HepG2 (cell line): ENCODE measurements around the gene FNDC10. TPM values are rescaled to one million over a fixed set of nuclear protein-coding genes. Genes with fewer than 3 reads are reported as not detected.
A peak's percentile ranks its signal among the peaks of the same experiment; 100 is the strongest.

ENCODE experiments used
- AKAP8 ChIP-seq: sonication (generic); formaldehyde crosslinking; IDR thresholded peaks from 2 replicates; pipeline ENCODE4 v1.5.1; 2020; ENCODE audit warnings: mild to moderate bottlenecking, missing genetic modification reagents
- BCL6 ChIP-seq: IDR thresholded peaks from 2 replicates; pipeline ENCODE4 v1.6.1; 2016; ENCODE audit warnings: missing genetic modification reagents, missing compliant biosample characterization
- CC2D1A ChIP-seq: sonication (generic); formaldehyde crosslinking; IDR thresholded peaks from 2 replicates; pipeline ENCODE4 v1.8.1; 2023; ENCODE audit warnings: mild to moderate bottlenecking, missing genetic modification reagents
- CREB1 ChIP-seq, 2 experiments: fragments of 450-650 bp in 1 of 2; IDR thresholded peaks; 2 replicates each; pipeline ENCODE4 v1.6.1; 2016 to 2017; ENCODE audit warnings: control low read depth in 1 of 2, mild to moderate bottlenecking in 1 of 2, missing compliant biosample characterization in 1 of 2, missing genetic modification characterization in 1 of 2
- CREM ChIP-seq, 2 experiments: sonication (generic) in 1 of 2; formaldehyde crosslinking in 1 of 2; IDR thresholded peaks; 2 replicates each; pipeline versions ENCODE4 v1.4.0 to v1.6.1; 2016 to 2020; ENCODE audit warnings: antibody characterized with exemption in 1 of 2, mild to moderate bottlenecking in 1 of 2, missing genetic modification reagents in 1 of 2
- ERF ChIP-seq: IDR thresholded peaks from 2 replicates; pipeline ENCODE4 v1.6.1; 2018; ENCODE audit warnings: missing biosample characterization, missing genetic modification reagents
- FOXM1 ChIP-seq: sonication (generic); formaldehyde crosslinking; IDR thresholded peaks from 2 replicates; pipeline ENCODE4 v1.5.0; 2020; ENCODE audit warnings: missing genetic modification reagents
- GATA4 ChIP-seq: sonication (generic); IDR thresholded peaks from 2 replicates; pipeline ENCODE4 v1.6.1; 2016; ENCODE audit warnings: antibody characterized with exemption, low read depth, borderline replicate concordance
- GATAD1 ChIP-seq: IDR thresholded peaks from 2 replicates; pipeline ENCODE4 v1.6.1; 2016; ENCODE audit warnings: missing genetic modification reagents, missing compliant biosample characterization
- HNF4G ChIP-seq, 2 experiments: sonication (generic) in 1 of 2; formaldehyde crosslinking in 1 of 2; IDR thresholded peaks; 2 replicates each; pipeline versions ENCODE4 v1.4.0 to v1.6.1; 2011 to 2020; ENCODE audit warnings: borderline replicate concordance in 2 of 2, low read depth in 2 of 2, mild to moderate bottlenecking in 2 of 2, low read length in 1 of 2, missing genetic modification reagents in 1 of 2, moderate library complexity in 1 of 2
- HOXD1 ChIP-seq: sonication (generic); formaldehyde crosslinking; IDR thresholded peaks from 2 replicates; pipeline ENCODE4 v1.5.0; 2020; ENCODE audit warnings: missing genetic modification reagents
- KLF12 ChIP-seq: sonication (generic); formaldehyde crosslinking; IDR thresholded peaks from 2 replicates; pipeline ENCODE4 v1.4.0; 2020; ENCODE audit warnings: missing genetic modification reagents, borderline replicate concordance
- NCOA1 ChIP-seq: sonication (generic); formaldehyde crosslinking; IDR thresholded peaks from 2 replicates; pipeline ENCODE4 v1.9.0; 2021; ENCODE audit warnings: missing genetic modification reagents
- NKX3-1 ChIP-seq: sonication (generic); formaldehyde crosslinking; IDR thresholded peaks from 2 replicates; pipeline ENCODE4 v1.5.0; 2020; ENCODE audit warnings: missing genetic modification reagents
- RXRA ChIP-seq: sonication (generic); formaldehyde crosslinking; IDR thresholded peaks from 2 replicates; pipeline ENCODE4 v1.5.1; 2020; ENCODE audit warnings: missing genetic modification reagents
- ZBTB1 ChIP-seq: sonication (generic); formaldehyde crosslinking; IDR thresholded peaks from 2 replicates; pipeline ENCODE4 v1.4.0; 2020; ENCODE audit warnings: missing genetic modification reagents, borderline replicate concordance
- ZFP37 ChIP-seq: sonication (generic); formaldehyde crosslinking; IDR thresholded peaks from 2 replicates; pipeline ENCODE4 v1.4.0; 2020; ENCODE audit warnings: missing genetic modification reagents, borderline replicate concordance
- ZNF101 ChIP-seq: sonication (generic); formaldehyde crosslinking; IDR thresholded peaks from 2 replicates; pipeline ENCODE4 v1.4.0; 2020; ENCODE audit warnings: mild to moderate bottlenecking, low read depth, missing genetic modification reagents, borderline replicate concordance
- ZNF33B ChIP-seq: sonication (generic); formaldehyde crosslinking; IDR thresholded peaks from 2 replicates; pipeline ENCODE4 v1.5.1; 2020; ENCODE audit warnings: mild to moderate bottlenecking, missing genetic modification reagents
- ZNF546 ChIP-seq: sonication (generic); formaldehyde crosslinking; conservative IDR thresholded peaks from 2 replicates; pipeline ENCODE4 v1.8.1; 2023; ENCODE audit warnings: mild to moderate bottlenecking, missing genetic modification reagents
- ZNF556 ChIP-seq: sonication (generic); formaldehyde crosslinking; IDR thresholded peaks from 2 replicates; pipeline ENCODE4 v1.4.0; 2020; ENCODE audit warnings: mild to moderate bottlenecking, missing genetic modification reagents, borderline replicate concordance
- ZNF883 ChIP-seq: sonication (generic); formaldehyde crosslinking; IDR thresholded peaks from 2 replicates; pipeline ENCODE4 v1.5.1; 2020; ENCODE audit warnings: mild to moderate bottlenecking, missing genetic modification reagents; ENCODE audit errors: not compliant biosample characterization
- polyA plus RNA-seq, 8 experiments: library from polyadenylated mRNA; depleted of rRNA in 3 of 8; stranded (reverse) in 7 of 8; unstranded in 1 of 8; fragments of >200 nt; fragmentation: Illumina TruSeq in 4 of 8; extraction: Trizol in 4 of 8; gene quantifications; 2 replicates each; pipeline versions ENCODE4 v1.2.1 to v1.2.3, GENCODE V29; 2011 to 2016; ENCODE audit warnings: low read depth in 4 of 8, missing spikeins in 1 of 8, mixed read lengths in 1 of 8; ENCODE audit not compliant: insufficient read depth in 1 of 8
- total RNA-seq, 5 experiments: library from RNA; depleted of rRNA; stranded (reverse); fragments of >200 nt; fragmentation: Illumina TruSeq; extraction: Trizol; gene quantifications; 2 replicates each; pipeline ENCODE4 v1.2.3, GENCODE V29; 2016; ENCODE audit warnings: low read depth in 1 of 5
- TF ChIP-seq, protein P1 (sequence below): sonication (generic); formaldehyde crosslinking; IDR thresholded peaks from 2 replicates; pipeline ENCODE4 v1.4.0; 2020; ENCODE audit warnings: mild to moderate bottlenecking, missing genetic modification reagents
- TF ChIP-seq, protein P2 (sequence below): IDR thresholded peaks from 2 replicates; pipeline ENCODE4 v1.6.1; 2016
- TF ChIP-seq, protein P3 (sequence below): sonication (generic); formaldehyde crosslinking; IDR thresholded peaks from 2 replicates; pipeline ENCODE4 v1.4.0; 2020; ENCODE audit warnings: missing genetic modification reagents

FNDC10 gene
- total and polyA plus RNA-seq, 2 of the 13 experiments (the other 11 are each of a cell fraction or from before 2014, with no cell fraction given): 2.2 to 2.5 TPM

DNA sequence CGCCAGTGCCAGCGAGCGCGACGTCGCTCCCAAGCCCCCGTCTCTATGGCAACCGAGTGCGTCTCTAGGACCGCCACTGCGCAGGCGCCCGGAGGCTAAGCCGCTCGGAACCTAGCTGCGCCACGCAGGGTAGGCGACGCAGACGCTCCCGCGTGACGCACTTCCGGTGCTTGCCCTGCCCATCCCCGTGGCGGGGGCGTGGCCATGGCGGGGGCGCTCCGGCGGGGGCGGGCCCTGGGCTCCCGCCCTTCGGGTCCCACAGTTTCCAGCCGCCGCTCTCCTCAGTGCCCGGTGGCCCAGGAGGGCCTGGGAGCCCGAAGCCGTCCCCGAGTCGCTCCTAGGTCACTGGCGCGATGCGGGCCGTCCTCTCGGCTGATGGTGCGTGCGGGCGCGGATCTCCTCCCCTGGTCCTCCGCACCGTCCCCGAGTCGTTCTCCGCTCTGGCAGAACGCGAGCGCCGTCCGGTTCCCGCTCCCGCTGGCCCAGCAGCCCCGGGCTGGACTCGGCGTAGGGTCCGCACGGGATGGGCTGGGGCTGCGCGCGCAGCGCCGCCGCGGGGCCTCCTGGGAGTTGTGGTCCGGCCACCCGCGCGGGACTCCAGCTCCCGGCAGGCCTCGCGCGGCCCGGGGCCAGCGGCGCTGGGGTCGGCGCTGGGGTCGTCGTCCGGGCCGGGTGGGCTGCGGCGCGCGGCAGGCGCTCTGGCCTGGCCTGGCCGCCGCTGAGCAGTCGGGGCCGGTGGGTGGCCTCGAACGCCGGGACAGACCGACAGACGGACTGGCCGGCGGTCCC is 15.5 kb upstream of the FNDC10 start, which contains the start of gene MIB2 (continued):
- TF ChIP-seq NKX3-1 (CRISPR knock-in tag) (peak; percentile 68; the same call in 1 of the 2 replicates), BCL6 (CRISPR knock-in tag) (0 out of 2 replicates have a peak, but pooled peaks have one; percentile 7), GATAD1 (CRISPR knock-in tag) (peak; percentile 92), ZNF33B (CRISPR knock-in tag) (0 out of 2 replicates have a peak, but pooled peaks have one; percentile 48), ZNF101 (CRISPR knock-in tag) (peak; percentile 58; the same call in 1 of the 2 replicates), AKAP8 (CRISPR knock-in tag) (peak; percentile 63; the same call in 1 of the 2 replicates), HNF4G (IDR thresholded peaks at IDR 0.05; ENCODE audit: borderline replicate concordance, low read depth, low read length) (no peak; the same call in 1 of the 2 replicates), HNF4G (CRISPR knock-in tag; IDR thresholded peaks at IDR 0.05; ENCODE audit: borderline replicate concordance, low read depth) (peak; percentile 58; the same call in 1 of the 2 replicates), ZFP37 (CRISPR knock-in tag) (no peak), ZNF556 (peak; percentile 96), ZNF546 (CRISPR knock-in tag) (peak; percentile 89), FOXM1 (CRISPR knock-in tag) (0 out of 2 replicates have a peak, but pooled peaks have one; percentile 16), NCOA1 (CRISPR knock-in tag) (peak; percentile 51; the same call in 1 of the 2 replicates), RXRA (CRISPR knock-in tag) (no peak), HOXD1 (CRISPR knock-in tag) (peak; percentile 76), ZNF883 (CRISPR knock-in tag) (peak; percentile 56), ERF (0 out of 2 replicates have a peak, but pooled peaks have one; percentile 63), KLF12 (CRISPR knock-in tag) (no peak), CREB1 (IDR thresholded peaks at IDR 0.05) (peak; percentile 98), CREB1 (CRISPR knock-in tag; IDR thresholded peaks at IDR 0.05) (peak; percentile 93), GATA4 (peak; percentile 54; the same call in 1 of the 2 replicates), CREM (IDR thresholded peaks at IDR 0.05) (peak; percentile 92), CREM (CRISPR knock-in tag; IDR thresholded peaks at IDR 0.05) (peak; percentile 85), CC2D1A (no peak), ZBTB1 (CRISPR knock-in tag) (no peak)
- TF ChIP-seq, protein P1, sequence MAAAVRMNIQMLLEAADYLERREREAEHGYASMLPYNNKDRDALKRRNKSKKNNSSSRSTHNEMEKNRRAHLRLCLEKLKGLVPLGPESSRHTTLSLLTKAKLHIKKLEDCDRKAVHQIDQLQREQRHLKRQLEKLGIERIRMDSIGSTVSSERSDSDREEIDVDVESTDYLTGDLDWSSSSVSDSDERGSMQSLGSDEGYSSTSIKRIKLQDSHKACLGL (CRISPR knock-in tag): 0 out of 2 replicates have a peak, but pooled peaks have one; percentile 54
- TF ChIP-seq, protein P2, sequence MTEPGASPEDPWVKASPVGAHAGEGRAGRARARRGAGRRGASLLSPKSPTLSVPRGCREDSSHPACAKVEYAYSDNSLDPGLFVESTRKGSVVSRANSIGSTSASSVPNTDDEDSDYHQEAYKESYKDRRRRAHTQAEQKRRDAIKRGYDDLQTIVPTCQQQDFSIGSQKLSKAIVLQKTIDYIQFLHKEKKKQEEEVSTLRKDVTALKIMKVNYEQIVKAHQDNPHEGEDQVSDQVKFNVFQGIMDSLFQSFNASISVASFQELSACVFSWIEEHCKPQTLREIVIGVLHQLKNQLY (CRISPR knock-in tag): peak; percentile 11; the same call in 1 of the 2 replicates
- TF ChIP-seq, protein P3, sequence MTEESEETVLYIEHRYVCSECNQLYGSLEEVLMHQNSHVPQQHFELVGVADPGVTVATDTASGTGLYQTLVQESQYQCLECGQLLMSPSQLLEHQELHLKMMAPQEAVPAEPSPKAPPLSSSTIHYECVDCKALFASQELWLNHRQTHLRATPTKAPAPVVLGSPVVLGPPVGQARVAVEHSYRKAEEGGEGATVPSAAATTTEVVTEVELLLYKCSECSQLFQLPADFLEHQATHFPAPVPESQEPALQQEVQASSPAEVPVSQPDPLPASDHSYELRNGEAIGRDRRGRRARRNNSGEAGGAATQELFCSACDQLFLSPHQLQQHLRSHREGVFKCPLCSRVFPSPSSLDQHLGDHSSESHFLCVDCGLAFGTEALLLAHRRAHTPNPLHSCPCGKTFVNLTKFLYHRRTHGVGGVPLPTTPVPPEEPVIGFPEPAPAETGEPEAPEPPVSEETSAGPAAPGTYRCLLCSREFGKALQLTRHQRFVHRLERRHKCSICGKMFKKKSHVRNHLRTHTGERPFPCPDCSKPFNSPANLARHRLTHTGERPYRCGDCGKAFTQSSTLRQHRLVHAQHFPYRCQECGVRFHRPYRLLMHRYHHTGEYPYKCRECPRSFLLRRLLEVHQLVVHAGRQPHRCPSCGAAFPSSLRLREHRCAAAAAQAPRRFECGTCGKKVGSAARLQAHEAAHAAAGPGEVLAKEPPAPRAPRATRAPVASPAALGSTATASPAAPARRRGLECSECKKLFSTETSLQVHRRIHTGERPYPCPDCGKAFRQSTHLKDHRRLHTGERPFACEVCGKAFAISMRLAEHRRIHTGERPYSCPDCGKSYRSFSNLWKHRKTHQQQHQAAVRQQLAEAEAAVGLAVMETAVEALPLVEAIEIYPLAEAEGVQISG: peak; percentile 79
